Measurements from ENCODE around the gene PHIP.
"Not testable (repeated sequence)": the region's sequence is repeated elsewhere in the genome, so short reads cannot be mapped to it uniquely, and the experiment has no call there.

The PHIP gene

DNA sequence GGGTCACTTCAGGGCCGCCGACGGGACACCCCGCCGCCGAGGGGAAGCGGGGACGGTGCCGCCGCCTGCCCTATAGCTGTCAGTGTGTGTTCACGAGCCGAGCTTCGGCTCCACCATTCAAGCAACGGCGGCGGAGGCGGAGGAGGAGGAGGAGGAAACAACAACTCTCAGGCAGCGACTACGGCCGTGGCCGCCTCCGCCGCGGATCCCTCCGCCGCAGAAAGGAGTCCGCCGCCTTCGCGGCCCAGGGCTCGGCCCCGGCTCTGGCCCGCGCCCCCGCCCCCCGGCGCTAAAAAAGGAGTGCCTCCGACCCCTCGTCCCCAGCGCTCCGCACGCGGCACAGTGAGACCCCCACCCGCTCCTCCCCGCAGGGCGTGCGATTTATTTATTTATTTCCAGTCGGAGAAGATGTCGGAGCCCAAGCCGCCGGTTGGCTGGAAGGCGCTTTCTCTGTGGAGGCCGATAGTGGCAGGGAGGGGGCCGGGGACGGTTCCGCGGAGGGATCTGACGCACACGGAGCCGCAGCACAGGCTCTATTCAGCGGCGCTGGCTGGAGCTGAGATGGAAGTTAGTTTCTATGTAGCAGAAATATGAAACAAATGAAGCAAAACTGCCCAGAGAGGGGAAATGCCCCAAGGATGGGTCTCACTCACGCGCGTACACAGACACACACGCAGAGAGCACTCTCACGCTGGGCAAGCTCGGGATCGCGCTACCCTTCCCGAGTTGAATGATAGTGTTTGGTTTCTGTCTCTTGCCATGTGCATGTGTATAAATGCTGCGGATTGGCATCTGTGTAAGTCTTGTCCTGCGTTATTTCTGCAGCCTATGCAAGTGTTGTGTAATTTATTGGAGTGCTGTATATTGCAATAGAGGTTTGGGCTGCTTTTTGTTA lies at the start of gene PHIP:
Gene PHIP, minus strand, starts transcription at position 180 of the 895 bp plus-strand sequence. CDS start 186 bp downstream, outside the sequence.
- peak; percentile 100 for DNase-seq (ENCODE audit: low read depth)

DNA sequence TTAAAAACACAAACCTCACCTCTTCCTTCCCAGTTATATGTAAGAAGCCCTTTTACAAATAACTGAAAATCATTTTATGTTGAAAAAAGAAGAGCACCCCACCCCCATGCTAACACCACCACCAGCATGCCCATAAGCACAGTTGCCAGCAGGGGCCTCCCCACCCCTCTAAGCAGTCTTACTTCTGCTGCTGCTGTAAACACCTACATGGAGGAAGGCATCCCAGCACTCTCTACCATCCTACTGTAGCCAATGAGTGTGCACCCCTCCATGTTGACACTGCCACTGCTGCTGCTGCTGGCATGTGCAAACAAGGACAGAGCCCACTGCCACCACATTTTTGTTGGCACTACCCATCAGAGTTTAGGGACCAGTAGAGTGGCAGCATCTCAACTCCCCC lies 49.6 kb upstream of the PHIP start:
- no peak for DNase-seq (ENCODE audit: low read depth)

DNA sequence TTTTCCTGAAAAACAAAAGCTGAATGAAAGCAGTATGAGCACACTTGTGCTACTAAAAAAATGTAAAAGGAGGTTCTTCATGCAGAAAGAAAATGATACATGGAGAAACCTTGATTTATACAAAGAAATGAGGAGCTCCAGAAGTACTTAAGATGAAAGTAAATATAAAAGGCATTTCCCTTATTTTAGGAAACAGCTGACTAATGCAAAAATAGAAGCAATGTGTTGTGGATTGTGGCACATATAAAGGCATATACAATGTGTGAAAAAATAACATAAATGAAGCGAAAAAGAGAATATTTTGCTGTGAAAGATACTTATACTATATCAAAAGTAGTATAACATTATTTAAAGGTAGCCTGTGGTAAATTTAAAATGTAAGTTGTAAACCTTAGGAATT lies 41.2 kb upstream of the PHIP start:
- DNase-seq (ENCODE audit: low read depth), result no peak

DNA sequence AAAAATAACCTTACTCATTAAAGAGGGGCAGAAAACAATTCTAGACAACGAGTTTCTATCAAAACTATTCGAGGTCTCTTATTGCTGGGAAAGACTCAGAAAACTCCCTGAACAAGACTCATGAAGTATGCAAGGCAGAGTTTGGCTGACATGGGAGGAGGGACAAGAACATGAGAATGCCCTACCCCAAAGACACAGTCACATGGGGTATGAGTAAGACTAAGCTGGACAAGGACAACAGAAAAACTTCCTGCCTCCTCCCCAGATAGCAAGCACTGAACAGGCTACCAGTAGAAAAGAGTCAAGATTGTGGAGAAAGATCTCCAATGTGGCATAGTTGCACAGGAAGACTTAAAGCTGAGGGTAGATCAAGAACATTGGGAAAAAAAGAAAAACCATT lies 39.7 kb upstream of the PHIP start:
- DNase-seq (ENCODE audit: low read depth), result no peak

DNA sequence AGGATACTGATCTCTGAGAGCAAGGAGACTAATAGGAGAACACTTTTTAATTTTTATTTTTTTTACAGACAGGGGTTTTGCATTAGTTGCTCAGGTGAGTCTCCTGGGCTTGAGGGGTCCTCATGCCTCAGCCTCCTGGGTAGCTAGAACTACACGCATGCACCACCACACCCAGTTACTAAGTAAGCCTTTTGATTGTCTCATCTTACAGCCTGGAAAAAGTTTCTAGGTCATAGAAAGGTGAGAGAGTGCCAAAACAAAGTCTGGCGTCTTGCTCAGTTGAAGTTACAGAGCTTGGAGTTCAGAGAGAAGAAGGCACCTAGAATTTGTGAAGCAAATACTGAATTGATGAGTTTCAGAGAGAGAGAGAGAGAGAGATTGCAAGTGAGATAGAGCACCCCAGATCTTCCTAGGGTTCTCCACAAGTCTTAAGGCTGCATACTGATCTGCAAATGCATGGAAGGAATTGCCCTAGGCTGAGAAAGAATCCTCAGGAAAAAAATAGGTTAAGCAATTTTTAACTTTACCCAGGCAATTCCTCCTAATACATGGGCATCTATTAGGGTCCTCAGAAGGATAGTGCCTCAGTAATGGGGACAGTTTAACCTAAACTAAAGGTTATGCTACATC lies 37.6 kb upstream of the PHIP start:
- DNase-seq (ENCODE audit: low read depth), result no peak

DNA sequence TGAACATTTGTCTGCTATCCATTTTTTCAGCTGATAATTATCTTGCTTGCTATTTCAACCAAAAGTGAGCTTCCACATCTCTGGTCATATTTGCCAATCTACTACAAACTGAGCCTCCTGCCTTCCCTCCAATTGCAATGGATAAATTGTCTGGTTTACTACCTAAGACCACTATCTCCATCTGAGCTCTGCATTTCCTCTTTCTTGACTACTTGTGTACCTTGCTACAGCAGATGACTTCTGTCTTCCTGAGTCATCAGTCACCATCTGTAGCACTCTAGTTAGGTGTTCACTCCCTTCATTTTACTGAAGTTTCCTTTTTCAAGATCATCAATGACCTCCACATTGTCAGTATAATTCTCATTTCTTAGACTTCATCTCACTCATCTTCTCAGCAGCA lies 33.5 kb upstream of the PHIP start:
- DNase-seq (ENCODE audit: low read depth), result no peak

DNA sequence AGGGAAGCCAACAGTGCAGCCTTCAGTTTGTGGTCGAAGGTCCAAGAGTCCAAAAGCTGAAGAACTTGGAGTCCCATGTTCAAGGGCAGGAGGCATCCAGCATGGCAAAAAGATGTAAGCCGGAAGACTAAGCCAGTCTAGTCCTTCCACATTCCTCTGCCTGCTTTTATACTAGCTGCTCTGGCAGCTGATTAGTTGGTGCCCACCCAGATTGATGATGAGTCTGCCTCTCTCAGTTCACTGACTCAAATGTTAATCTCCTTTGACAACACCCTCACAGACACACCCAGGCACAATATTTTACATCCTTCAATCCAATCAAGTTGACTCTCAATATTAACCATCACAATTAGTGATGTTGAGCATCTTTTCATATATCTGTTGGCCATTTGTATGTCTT lies 23.1 kb upstream of the PHIP start:
- DNase-seq (ENCODE audit: low read depth), result no peak

DNA sequence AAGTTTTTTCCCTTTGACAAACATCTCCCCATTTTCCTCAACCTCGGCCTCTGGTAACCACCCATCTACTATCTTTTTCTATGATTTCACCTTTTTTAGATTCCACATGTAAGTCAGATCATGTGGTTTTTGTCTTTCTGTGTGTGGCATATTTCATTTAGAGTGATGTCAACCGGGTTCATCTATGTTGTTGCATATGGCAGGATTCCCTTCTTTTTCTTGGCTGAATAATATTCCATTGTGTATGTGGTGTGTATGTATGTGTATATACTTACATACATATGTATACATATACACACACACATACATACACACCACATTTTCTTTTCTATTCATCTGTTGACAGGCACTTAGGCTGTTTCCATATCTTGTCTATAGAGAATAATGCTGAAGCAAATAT lies 22.2 kb upstream of the PHIP start:
- no peak for DNase-seq (ENCODE audit: low read depth)

DNA sequence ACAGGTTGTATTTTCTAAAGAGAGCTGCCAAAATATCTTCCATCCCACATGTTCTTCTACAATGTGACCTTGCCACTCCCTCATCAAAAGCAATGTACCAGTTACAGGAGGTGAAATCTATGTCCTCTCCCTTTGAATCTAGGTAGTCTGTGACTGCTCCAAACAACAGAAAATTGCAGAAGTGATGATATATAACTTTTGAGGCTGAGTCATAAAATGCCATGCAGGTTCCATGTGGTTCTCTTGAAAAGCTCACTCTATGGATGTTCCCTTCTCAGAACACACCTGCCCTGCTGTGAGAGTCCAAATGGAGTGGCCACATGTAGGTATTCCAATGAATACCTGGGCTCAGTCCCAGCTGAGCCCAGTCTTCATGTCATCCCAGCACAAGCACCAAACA lies 16.9 kb upstream of the PHIP start:
- DNase-seq (ENCODE audit: low read depth), result no peak

DNA sequence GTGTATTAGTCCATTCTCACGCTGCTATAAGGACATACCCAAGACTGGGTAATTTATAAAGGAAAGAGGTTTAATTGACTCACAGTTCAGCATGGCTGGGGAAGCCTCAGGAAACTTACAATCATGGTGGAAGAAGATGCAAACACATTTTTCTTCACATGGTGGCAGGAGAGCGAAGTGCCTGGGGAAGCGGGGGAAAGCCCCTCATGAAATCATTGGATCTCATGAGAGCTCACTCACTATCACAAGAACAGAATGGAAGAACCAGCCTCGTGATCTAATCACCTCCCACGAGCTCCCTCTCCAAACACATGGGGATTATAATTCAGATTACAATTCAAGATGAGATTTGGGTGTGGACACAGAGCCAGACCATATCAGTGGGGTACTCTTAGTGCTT lies 13.7 kb upstream of the PHIP start:
- not testable (repeated sequence) for DNase-seq (ENCODE audit: low read depth)

DNA sequence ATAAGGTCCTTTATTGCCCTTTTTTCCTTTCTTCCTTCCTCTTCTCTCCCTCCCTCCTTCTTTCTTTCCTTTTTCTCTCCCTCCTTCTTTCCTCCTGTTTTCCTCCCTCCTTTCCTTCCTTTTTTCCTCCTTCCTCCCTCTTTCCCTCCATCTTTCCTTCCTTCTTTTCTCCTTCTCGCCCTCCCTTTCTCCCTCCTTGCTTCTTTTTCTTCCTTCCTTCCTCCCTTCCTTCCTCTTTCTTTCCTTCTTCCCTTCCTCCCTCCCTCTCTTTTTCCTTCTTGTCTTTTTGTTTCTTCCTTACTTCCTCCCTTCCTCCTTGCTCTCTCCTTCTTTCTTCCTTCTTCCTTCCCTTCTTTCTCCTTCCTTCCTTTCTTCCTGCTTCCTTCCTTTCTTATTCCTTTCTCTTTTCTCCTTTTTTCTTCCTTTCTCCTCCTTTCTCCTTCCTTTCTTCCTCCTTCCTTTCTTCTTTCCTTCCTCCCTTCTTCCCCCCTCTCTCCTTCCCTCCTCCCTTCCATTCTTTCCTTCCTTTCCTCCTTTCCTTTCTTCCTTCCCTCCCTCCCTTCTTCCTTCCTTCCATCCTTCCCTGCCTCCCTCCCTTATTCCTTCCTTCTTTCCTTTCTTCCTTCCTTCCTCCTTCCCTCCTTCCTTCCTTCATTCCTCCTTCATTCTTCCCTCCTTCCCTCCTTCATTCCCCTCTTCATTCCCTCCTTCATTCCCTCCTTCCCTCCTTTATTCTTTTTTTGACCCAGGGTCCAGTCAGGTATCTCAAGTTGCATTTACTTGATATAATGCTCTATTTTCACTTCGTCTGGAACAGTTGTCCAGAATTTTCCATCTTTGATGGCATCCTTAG lies 11.7 kb upstream of the PHIP start:
- no peak for DNase-seq (ENCODE audit: low read depth)

DNA sequence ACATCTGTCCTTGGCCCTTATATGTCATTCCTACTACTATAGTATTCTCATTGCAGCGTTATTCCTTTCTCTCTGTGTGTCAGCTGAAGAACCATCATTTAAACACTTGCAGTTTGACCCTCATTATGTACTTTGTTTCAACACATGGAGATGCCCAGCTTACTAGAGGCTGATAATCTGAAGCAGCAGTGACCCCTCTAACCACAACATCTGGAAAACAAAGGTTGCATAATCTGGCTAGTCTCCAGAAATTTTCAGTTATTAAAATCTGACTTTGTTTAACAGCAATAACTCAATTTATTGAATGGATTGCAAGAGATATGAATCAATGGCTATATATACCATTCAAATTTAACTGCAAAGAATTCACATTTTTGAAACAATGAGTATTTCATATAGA lies 6.6 kb upstream of the PHIP start:
- peak; percentile 44 for DNase-seq (ENCODE audit: low read depth)

DNA sequence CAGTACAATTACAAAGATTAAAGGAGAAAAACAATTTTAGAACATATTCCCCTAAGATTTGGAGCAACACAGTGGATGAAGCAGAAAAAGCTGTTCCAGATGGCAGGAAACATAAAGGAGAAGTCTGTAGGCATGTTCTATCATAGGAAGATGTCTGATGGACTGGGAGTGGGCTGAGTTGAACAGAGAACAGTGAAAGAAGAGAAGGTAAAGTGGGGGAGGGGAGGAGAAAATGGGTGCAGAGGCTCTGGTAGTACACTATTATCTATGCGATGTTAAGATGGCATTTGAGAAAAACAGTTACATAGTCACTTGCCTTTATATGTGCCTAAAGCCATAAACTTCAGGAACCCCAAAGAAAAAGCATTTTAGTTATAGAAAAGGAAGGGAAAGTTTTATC lies 4.2 kb upstream of the PHIP start:
- DNase-seq (ENCODE audit: low read depth), result no peak

DNA sequence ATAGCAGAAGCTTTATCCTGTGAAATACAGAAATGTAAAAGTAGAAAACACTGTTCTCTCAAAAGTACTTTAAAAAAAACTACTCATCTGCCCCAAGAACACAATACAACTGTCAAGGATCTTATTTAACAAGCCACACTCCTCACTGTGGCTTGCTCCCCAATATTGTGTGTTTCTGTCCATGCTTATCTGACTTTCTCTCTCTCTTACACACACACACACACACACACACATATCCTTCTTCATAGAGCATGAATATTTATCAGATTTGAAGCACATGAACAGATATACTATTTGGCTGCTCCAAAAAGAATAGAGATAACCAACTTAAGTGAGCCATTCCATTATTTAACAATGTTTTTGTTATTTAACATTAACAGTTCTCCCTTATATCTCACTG lies 3.6 kb upstream of the PHIP start:
- DNase-seq (ENCODE audit: low read depth), result no peak

DNA sequence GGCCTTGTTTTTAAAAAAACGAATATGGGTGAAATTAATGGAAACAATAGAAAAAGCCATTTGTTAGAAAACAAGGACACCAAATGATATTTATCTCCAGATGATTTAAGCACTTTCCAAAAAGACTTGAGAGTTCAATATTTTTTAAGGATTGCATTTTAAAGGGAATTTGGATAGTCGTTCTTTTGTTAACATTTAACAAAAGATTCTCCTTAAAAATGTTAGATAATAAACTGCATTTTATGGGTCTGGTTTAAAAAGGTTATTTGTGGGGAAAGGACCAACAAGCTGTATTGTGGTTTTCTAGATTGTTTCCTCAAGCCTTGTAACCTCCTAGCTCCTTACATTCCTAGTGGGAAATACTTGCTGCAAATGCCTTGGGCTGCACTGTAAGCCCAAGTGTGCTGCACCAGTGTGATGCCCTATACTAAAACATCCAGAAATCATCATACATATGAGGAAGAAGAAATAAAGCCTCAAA lies 1.5 kb upstream of the PHIP start:
- peak; percentile 23 for DNase-seq (ENCODE audit: low read depth)

DNA sequence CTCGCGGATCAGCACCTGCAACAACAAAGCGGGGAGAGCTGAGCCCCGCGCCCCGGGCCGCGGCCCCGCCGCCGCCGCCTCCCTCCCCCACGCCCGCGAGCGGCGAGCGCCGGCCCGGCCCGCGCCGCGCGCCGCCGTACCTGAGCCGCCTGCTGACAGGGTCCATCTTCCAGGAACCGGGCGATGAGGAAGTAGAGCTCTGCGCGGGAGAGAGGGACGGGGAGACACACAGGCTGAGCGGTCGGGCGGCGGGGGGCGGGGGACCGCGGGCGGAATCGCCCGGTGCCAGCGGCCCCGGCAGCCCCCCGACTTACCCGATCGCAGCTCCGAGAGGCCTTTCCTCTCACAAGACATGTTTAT lies 359 bp downstream of the PHIP start:
- no peak for DNase-seq (ENCODE audit: low read depth)

DNA sequence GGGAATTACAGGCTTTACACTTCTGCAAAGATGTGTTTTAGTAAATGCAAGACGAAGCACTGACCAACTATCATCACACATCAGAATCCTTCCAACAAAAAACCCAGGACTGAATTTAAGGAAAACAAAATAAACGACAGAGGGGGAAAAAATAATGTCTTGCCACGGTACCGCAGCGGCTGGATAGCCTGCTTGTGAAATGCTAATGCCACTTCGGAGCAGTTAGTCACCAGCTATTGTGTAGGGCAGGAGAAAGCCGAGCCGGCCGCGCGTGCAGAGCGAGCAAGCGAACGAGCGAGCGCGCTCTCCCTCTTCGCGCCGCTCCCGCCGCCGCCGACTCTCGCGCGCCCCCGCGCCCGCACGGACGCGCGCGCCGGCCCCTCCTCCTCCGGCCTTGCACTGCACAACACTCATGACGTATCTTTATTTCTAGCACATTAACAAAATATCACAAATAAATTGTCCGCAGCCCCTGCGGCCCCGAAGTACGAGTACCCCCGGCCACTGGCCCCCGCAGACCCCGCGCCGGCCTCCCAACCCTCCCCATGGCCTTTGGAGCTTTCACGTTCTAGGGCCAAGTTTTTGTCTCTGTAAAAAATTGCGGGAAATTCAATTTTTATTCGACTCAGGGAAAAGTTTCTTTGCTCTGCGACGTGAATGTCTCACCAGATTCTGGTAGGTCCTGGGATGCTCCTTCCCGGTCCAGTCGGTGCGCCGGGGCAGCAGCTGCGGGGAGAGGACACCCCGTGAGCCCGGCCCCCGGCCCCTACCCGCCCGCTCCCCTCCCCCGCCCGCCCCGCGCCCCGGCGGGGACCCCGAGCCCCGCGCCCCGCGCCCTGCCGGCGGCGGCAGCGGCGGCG lies 1.0 kb downstream of the PHIP start:
- DNase-seq (ENCODE audit: low read depth), result peak; percentile 98

DNA sequence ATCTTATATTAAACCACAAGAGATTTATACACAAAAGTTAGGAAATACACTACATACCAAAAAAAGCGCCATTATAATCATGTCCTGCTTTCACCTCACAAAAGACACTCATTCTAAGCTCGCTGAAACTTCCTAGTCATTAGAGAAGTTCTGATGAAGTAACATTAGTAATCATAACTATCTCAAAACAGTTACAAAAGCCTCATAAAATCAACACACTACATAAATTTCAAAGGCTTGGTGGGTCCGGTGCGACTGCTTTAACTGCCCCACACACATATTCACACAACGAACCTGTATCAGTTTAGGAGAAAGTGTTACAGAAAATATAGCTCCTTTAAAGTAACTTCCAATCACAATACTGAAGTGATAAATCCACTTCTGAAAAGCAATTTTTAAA lies 1.9 kb downstream of the PHIP start:
- DNase-seq (ENCODE audit: low read depth), result peak; percentile 27

DNA sequence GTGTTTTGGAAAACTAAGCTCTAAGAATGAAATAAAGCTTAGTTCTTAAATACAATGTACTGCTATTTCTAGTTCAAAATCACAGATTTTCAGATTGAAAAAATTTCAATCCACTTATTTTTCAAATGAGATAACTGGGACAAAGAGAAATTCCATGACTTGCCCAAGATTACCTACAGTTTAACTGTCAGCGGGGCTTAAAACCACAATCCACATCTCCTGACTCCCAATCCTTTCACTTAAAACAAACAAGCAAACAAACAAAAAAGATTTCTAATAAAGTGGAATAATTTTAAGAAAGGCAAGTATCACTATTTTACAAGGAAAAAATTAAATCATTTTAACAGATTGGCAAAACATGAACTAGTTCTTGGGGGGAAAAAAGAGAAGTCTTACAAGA lies 4.2 kb downstream of the PHIP start:
- DNase-seq (ENCODE audit: low read depth), result no peak

DNA sequence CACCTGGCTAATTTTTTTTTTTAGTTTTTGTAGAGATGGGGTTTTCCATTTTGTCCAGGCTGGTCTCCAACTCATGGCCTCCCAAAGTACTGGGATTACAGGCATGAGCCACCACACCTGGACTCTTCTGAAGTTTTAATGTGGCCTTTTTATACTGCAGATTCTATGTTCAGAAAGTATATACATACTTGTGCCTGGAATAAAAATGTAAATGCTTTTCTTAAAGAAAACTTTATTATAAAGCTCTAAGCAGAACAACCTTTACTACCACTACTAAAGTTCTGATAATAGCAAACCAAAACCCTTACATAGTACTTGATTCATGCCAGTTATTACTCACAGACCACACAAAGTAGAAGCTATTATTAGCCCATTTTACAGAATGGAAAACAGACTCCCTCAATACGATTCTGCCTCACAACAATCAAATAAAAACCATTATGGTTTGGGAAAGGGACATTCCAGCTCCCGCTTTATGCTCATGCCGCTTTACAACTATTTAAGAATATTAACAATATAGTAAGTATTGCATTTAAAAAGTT lies 5.3 kb downstream of the PHIP start:
- no peak for DNase-seq (ENCODE audit: low read depth)

DNA sequence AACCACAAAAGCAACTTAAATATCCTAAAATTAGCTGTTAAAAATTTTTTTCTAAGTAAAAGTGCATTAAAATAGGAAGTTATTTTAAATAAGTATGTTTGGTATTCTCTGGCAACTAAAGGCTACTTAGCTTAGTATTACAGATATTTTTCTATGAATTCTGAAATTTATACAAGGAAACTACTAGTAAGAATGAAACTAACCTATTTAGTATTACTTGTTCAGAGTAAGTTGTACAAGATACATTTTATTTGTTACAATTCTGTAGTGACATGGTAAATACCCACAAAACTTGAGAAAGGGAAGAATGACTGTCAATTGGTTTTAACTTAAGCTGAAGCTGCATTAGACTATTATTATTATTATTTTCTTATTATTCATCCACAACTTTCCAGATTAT lies 6.5 kb downstream of the PHIP start:
- DNase-seq (ENCODE audit: low read depth), result no peak
